Astrocyte of the spinal cord (primary cell): ENCODE measurements around the gene DLGAP1.

Experiments used
- DNase-seq: peaks from one replicate; pipeline ENCODE4 v3.0.0; 2011; ENCODE audit warnings: low read depth, low spot score
- H3K4me3 ChIP-seq: 2 replicates; pipeline ENCODE4 v1.5.1; 2011; ENCODE audit warnings: low read depth, mild to moderate bottlenecking, low read length, moderate library complexity
- in situ Hi-C: cut with HindIII; loops from 2 replicates; pipeline ENCODE4 v1.10.0; 2017; ENCODE audit warnings: low sequenced_read_pairs
- TF ChIP-seq, protein P1 (sequence below): IDR thresholded peaks from 2 replicates; pipeline ENCODE4 v1.5.1; 2012; ENCODE audit warnings: low read depth, mild to moderate bottlenecking, low read length, inconsistent platforms

The DLGAP1 gene

DNA sequence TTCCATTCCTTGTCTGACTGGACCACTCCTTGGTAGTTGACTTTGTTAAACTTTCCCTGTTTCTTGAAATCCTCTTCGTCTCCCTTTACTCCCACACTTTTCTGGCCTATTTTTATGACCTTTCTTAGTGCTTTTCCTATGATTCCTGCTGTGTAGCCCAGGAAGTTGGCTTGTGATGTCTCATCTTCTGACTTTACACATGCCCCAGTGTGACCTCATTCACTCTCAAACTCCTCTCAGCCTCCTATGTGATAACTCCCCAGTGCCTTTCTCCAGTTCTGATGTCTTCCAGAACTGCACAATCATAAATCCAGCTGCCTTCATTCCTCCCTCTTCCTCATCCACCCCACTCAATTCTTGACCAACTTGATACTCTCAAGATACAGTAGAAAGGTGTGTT, 597.6 kb downstream of the DLGAP1 start:
- in situ Hi-C loops: no loop called here
- no peak overlapping the region for H3K4me3 ChIP-seq
- DNase-seq: no peak
- TF ChIP-seq, protein P1, sequence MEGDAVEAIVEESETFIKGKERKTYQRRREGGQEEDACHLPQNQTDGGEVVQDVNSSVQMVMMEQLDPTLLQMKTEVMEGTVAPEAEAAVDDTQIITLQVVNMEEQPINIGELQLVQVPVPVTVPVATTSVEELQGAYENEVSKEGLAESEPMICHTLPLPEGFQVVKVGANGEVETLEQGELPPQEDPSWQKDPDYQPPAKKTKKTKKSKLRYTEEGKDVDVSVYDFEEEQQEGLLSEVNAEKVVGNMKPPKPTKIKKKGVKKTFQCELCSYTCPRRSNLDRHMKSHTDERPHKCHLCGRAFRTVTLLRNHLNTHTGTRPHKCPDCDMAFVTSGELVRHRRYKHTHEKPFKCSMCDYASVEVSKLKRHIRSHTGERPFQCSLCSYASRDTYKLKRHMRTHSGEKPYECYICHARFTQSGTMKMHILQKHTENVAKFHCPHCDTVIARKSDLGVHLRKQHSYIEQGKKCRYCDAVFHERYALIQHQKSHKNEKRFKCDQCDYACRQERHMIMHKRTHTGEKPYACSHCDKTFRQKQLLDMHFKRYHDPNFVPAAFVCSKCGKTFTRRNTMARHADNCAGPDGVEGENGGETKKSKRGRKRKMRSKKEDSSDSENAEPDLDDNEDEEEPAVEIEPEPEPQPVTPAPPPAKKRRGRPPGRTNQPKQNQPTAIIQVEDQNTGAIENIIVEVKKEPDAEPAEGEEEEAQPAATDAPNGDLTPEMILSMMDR: no peak

DNA sequence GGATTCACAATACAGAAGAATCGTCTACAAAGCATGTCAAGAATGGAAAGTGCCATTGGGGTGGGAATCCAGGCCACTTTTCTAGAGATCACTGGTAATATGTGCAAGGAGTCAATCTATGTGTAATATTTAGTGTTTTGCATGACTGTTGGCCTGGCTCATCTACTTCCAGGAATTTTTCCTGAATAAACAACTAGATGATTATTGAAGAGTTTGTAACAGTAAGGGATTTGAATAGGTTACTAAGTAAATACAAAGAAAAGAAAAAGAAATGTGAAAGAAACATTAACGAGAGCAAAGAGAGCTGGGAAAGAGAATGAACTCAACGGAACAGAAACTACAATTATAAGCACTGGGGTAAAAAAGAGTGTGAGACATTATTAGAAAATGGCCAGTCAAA, 599.1 kb downstream of the DLGAP1 start:
- TF ChIP-seq, protein P1: no peak
- in situ Hi-C loops: no loop called here
- DNase-seq: no peak
- no peak overlapping the region for H3K4me3 ChIP-seq

DNA sequence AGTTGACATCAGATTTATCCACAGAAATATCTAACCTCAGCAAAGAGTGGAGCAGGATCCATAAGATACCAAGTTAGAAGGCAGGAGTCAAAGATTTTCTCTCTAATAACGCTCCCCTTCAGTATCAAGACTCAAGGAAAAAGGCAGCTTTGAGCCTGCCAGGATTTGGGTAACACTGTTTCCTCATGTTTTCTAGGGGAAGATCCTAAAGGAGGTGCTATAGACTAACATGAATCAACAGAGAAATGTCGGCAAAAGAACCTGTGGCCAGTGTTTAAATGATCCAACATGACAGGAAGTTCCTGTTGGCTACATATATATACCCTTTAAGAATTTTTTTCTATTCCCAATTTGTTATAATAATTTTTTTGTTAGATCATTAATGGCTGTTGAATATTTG, 602.8 kb downstream of the DLGAP1 start:
- TF ChIP-seq, protein P1: no peak
- in situ Hi-C loops: no loop called here
- no peak overlapping the region for H3K4me3 ChIP-seq
- DNase-seq: no peak

DNA sequence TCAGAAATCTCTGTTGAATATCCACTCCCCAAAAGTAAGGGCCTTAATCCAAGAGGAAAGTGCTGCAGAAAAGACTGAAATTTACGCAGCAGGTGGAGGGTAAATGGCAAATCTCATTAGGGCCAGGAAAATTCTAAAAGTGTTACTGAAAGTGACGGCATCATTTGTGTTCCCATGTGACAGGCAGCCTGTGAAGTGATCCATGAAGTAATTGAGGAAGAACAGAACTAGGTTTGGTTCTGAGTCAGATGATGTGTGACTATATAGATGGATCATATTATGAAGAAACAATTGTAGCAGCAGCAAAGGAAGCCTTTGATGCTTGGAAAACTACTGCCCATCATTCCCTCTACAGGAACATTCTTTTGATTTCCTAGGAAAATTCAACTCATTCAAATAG, 603.9 kb downstream of the DLGAP1 start:
- no peak overlapping the region for H3K4me3 ChIP-seq
- DNase-seq: no peak
- in situ Hi-C loops: no loop called here
- TF ChIP-seq, protein P1: no peak

DNA sequence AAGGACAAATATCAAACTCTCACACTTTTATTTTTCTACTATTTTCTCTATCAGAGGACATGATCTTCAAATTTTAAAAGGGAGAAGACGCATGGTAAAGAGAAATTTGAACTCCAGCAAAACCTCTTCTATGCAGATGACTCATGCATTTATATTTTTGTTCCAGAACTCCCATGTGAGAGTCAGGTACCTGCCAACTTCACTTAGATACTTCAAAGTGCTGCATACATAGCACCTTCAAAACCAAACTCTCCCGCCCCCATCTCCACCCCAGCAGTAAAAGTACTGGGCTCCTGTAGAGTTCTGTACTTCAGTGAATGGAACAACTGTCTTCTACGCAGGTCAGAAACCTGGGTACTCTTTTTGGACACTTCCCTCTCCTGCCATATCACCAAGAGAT, 606.8 kb downstream of the DLGAP1 start:
- peak; percentile 16 for DNase-seq
- TF ChIP-seq, protein P1: no peak
- no peak overlapping the region for H3K4me3 ChIP-seq
- in situ Hi-C loops: no loop called here

DNA sequence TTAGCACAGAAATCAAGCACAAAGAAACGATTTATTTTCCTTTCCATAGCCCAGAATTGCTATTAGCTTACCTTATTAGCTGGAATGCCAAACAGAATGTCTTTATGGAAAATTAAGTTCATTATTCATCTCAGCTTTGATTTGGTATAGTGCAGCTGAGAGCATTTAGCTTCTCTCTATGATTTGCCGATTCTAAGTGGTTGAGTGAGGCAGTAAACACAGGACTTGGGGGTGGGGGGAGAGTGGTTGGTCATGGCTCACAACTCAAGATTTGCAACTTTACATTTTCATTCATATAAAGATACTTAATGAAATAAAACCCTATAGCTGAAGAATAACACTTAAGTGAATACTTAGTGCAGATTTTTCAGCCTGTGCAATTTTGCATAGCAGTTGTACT, 609.9 kb downstream of the DLGAP1 start:
- no peak overlapping the region for H3K4me3 ChIP-seq
- no peak for DNase-seq
- in situ Hi-C loops: no loop called here
- TF ChIP-seq, protein P1: no peak

DNA sequence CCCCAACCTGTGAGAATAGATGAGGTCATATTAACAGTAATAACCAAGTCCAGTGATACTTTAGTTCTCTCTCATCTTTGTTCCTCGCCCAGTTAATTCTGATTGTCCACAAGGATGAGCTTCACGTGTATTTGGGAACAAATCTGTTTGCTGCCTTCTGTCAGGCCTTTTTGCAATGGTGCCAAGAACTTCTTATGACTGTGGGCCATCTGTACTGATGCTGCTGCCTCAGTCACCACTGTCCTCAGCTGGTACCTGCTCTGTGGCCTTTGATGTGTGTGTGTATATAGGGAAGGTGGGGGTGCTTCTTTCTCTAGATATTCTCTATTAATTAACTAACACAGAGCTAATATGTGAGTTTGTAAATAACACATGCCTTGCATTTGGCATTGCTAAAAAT, 612.3 kb downstream of the DLGAP1 start:
- no peak for DNase-seq
- in situ Hi-C loops: no loop called here
- no peak overlapping the region for H3K4me3 ChIP-seq
- TF ChIP-seq, protein P1: no peak
